ENCODE measurements around the gene SMNDC1.

DNA sequence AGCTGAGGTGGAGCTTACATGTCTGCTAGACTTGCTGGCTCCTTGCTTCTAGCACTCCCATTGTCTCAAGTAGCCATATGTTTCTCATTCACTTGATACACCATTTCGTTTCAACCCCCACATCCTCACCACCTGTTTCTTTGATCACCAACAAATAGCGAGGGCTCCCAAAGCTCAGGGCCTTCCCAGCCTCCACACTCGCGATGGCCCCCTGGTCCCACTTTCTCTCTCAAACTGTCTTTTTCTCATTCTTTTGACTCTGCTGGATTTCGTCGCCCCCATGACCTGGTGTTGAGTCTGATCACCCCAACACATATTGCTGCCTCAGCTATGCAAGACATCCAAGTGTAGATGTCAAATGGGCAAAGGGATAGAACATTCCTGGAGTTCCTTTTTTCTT lies 26.0 kb upstream of the SMNDC1 start:
- TF ChIP-seq, protein P1, sequence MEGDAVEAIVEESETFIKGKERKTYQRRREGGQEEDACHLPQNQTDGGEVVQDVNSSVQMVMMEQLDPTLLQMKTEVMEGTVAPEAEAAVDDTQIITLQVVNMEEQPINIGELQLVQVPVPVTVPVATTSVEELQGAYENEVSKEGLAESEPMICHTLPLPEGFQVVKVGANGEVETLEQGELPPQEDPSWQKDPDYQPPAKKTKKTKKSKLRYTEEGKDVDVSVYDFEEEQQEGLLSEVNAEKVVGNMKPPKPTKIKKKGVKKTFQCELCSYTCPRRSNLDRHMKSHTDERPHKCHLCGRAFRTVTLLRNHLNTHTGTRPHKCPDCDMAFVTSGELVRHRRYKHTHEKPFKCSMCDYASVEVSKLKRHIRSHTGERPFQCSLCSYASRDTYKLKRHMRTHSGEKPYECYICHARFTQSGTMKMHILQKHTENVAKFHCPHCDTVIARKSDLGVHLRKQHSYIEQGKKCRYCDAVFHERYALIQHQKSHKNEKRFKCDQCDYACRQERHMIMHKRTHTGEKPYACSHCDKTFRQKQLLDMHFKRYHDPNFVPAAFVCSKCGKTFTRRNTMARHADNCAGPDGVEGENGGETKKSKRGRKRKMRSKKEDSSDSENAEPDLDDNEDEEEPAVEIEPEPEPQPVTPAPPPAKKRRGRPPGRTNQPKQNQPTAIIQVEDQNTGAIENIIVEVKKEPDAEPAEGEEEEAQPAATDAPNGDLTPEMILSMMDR (IDR thresholded peaks at IDR 0.05; ENCODE audit: low read length): no peak
- TF ChIP-seq EZH2 (IDR thresholded peaks at IDR 0.05; ENCODE audit: borderline replicate concordance, low read length): no peak

Measured in OCI-LY1 (cell line).